ENCODE data around the gene YJU2. TPM values are rescaled to one million over a fixed set of nuclear protein-coding genes. Genes with fewer than 3 reads are reported as not detected.
"Not testable (repeated sequence)": the region's sequence is repeated elsewhere in the genome, so short reads cannot be mapped to it uniquely, and the experiment has no call there.

Gene YJU2
- total RNA-seq, 1 donor from 2014 or later: 9.2 TPM

- DNase-seq (ENCODE audit: missing footprints) (no peak), ATAC-seq (no peak)
- intact Hi-C loops (cut with DNase I): no loop called here
These were observed 22.4 kb upstream of the YJU2 start for GRCh38 chr19:4224470-4224869.

- ATAC-seq (no peak), DNase-seq (ENCODE audit: missing footprints) (no peak)
- intact Hi-C loops (cut with DNase I): no loop called here
These were observed 21.0 kb upstream of the YJU2 start for GRCh38 chr19:4225885-4226284.

- ATAC-seq: no peak
- no peak for DNase-seq (ENCODE audit: missing footprints)
- intact Hi-C loops (cut with DNase I): no loop called here
These were observed 19.1 kb upstream of the YJU2 start for GRCh38 chr19:4227771-4228170.

GRCh38 chr19:4228765-4229178 is 18.1 kb upstream of the YJU2 start:
- ATAC-seq: no peak

GRCh38 chr19:4229179-4229931 is 17.5 kb upstream of the YJU2 start, which contains the start of gene EBI3:
TSS of gene EBI3 (plus strand) at chr19:4229523. CDS start at chr19:4229551, 28 bp downstream.
- intact Hi-C loops (cut with DNase I): no loop called here

More at GRCh38 chr19:4228765-4229178, 18.1 kb upstream of the YJU2 start:
- intact Hi-C loops (cut with DNase I): no loop called here
- no peak for DNase-seq (ENCODE audit: missing footprints)

GRCh38 chr19:4230237-4230636 is 16.6 kb upstream of the YJU2 start:
- DNase-seq (ENCODE audit: missing footprints): peak; percentile 31
- ATAC-seq; intact Hi-C loops (cut with DNase I): not testable (repeated sequence)

More at GRCh38 chr19:4229179-4229931, 17.5 kb upstream of the YJU2 start, which contains the start of gene EBI3:
- DNase-seq (ENCODE audit: missing footprints): peak; percentile 63
- ATAC-seq: peak; percentile 46

- DNase-seq (ENCODE audit: missing footprints): peak; percentile 11
- ATAC-seq; intact Hi-C loops (cut with DNase I): not testable (repeated sequence)
These were observed 15.4 kb upstream of the YJU2 start for GRCh38 chr19:4231521-4231920.

- intact Hi-C loops (cut with DNase I): not testable (repeated sequence)
These were observed 14.7 kb upstream of the YJU2 start for GRCh38 chr19:4232139-4232538.

GRCh38 chr19:4232614-4233281 is 14.1 kb upstream of the YJU2 start:
- DNase-seq (ENCODE audit: missing footprints) (peak; percentile 49), ATAC-seq (no peak)
- intact Hi-C loops (cut with DNase I): no loop called here

More at GRCh38 chr19:4232139-4232538, 14.7 kb upstream of the YJU2 start:
- not testable (repeated sequence) for DNase-seq (ENCODE audit: missing footprints); ATAC-seq

- DNase-seq (ENCODE audit: missing footprints): peak; percentile 79
- ATAC-seq: no peak
- intact Hi-C loops (cut with DNase I): no loop called here
These were observed 13.5 kb upstream of the YJU2 start for GRCh38 chr19:4233282-4233853.

- intact Hi-C loops (cut with DNase I): no loop called here
- peak; percentile 49 for DNase-seq (ENCODE audit: missing footprints)
- ATAC-seq: no peak
These were observed 12.6 kb upstream of the YJU2 start for GRCh38 chr19:4234142-4234861.

- DNase-seq (ENCODE audit: missing footprints): no peak
- ATAC-seq: no peak
- intact Hi-C loops (cut with DNase I): no loop called here
These were observed 12.0 kb upstream of the YJU2 start for GRCh38 chr19:4234862-4235201.

- intact Hi-C loops (cut with DNase I); ATAC-seq; DNase-seq (ENCODE audit: missing footprints): not testable (repeated sequence)
These were observed 9.4 kb upstream of the YJU2 start for GRCh38 chr19:4237510-4237909.

GRCh38 chr19:4238831-4239230 is 8.0 kb upstream of the YJU2 start:
- intact Hi-C loops (cut with DNase I): no loop called here
- DNase-seq (ENCODE audit: missing footprints): peak; percentile 13
- no peak for ATAC-seq

GRCh38 chr19:4241824-4242430 is 5.0 kb upstream of the YJU2 start:
- intact Hi-C loops (cut with DNase I): no loop called here
- ATAC-seq (no peak), DNase-seq (ENCODE audit: missing footprints) (no peak)

- DNase-seq (ENCODE audit: missing footprints): peak; percentile 13
- ATAC-seq; intact Hi-C loops (cut with DNase I): not testable (repeated sequence)
These were observed 942 bp upstream of the YJU2 start for GRCh38 chr19:4245938-4246337.

GRCh38 chr19:4256563-4256962 is 9.7 kb downstream of the YJU2 start:
- intact Hi-C loops (cut with DNase I): no loop called here
- ATAC-seq (no peak), DNase-seq (ENCODE audit: missing footprints) (no peak)

- DNase-seq (ENCODE audit: missing footprints) (no peak), ATAC-seq (no peak)
- intact Hi-C loops (cut with DNase I): no loop called here
These were observed 10.1 kb downstream of the YJU2 start for GRCh38 chr19:4257025-4257424.

- DNase-seq (ENCODE audit: missing footprints) (no peak), ATAC-seq (no peak)
- intact Hi-C loops (cut with DNase I): no loop called here
These were observed 11.3 kb downstream of the YJU2 start for GRCh38 chr19:4258181-4258580.
